Stimulated activated CD8-positive, alpha-beta memory T cell treated with anti-CD3 and anti-CD28 coated beads, Interleukin-7, amount 100 ng/mL, for 4 hours (primary cell): ENCODE data around the gene ZNF277.
A peak's percentile ranks its signal among the peaks of the same experiment; 100 is the strongest.

Experiments used
- DNase-seq, 2 donors: peaks; one replicate each; pipeline ENCODE4 v3.0.0-alpha.2; 2020; ENCODE audit warnings: low read depth in 2 of 2

ZNF277 gene

DNA sequence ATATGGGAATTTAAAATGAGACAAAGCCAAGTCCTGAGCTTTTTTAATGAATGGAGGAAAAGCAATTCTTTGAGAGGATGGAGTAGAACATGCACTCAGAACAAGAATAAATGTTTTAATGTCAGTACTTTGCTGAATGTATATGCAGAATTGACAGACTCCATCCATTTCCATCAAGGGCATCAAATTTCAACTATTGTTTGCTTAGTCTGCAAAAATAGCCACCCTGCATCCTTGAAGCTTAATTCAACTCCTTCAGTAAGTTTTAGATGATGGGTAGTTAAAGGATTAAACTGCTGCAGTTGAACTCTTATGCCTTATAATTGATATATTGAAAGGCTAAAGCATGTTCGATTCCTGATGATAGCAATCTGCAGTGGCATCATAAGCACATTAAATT, 144.1 kb downstream of the ZNF277 start:
- no peak for DNase-seq

DNA sequence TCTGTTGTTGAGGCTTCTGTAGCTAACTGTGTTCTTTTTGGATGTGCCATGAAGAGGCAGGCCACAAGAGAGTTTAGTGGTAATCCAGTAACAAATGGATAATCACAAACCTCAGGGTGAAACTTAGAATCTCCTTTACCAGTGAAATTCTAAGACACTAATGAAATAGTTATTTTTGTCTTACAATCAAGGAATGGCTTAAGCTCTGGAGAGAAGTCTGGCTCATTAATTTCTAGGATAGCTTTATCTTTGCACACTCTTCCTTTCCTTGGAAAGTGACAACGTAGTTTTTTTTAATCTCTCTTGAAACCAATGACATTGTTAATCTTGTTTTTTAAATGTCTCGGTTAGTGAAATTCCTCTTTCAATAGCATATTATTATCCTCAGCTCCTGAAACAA, 150.1 kb downstream of the ZNF277 start:
- no peak for DNase-seq

DNA sequence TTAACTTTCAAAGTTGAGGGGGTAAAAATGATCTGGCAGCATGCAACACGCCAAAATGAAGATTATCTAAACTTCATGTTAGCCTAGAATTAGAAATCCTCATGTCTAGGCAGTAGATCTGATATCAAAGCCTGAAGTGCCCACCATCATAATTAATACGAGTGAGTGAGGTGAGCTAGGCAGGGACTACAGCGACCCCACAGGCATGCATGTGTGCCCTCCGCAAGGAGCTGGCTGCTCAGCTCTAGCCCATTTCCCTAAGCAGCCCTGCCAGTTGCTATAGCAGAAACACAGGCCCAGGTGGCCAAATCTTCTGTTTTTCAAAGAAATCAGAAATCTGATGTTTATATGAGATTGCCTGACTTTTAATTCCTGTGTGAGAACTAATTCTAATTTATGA, 150.6 kb downstream of the ZNF277 start:
- no peak for DNase-seq

- DNase-seq, result no peak
These were observed 152.0 kb downstream of the ZNF277 start for GRCh38 chr7:112358513-112358912.

GRCh38 chr7:112359086-112359485, 152.6 kb downstream of the ZNF277 start:
- no peak for DNase-seq

DNA sequence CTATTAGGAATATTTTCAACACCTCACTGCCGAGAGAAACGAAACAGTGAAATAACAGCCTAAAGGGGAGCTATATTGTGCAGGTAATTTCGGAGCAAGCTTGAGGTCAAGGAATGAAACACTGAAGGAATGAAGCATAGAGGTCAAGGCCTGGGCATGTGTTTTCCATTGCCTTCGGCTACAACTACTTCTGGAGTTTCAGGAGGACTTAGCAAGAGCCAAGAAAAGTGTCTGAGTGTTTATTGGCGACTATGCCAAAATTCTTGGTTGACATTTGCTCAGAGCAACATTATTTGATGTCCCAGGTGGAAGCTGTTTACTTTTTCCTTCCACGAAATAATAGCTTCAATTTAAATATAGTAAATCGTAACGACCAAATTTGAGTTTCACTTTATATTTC, 154.2 kb downstream of the ZNF277 start:
- no peak for DNase-seq

- no peak for DNase-seq
These were observed 154.7 kb downstream of the ZNF277 start for GRCh38 chr7:112361154-112361553.

DNA sequence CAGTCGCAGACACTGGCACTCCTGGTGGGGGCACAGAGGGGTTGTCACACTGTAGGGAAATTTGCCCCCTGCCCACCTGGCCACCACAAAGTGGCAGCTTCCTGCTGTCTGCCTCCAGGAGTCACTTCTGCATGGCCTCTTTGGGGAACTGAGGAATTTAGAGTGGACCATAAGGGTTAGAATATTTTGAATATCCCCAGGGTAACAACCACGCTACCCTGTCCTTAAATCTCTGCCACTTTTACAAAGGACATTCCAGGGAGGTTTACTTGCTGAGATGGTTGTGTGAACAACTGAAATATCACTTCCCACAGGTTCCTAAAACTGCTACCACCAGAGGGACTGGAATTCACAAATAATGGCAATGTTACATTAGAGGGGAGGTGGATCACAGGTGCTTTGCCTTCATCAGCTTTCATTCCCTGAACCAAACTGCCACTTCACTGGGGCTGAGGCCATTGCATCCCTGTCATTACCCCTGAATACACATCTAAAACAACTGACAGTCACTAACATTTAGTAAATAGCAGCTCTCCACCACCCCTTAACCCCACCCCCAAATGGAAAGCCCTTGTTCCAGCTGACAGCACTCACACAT, 155.7 kb downstream of the ZNF277 start:
- DNase-seq, result no peak

DNA sequence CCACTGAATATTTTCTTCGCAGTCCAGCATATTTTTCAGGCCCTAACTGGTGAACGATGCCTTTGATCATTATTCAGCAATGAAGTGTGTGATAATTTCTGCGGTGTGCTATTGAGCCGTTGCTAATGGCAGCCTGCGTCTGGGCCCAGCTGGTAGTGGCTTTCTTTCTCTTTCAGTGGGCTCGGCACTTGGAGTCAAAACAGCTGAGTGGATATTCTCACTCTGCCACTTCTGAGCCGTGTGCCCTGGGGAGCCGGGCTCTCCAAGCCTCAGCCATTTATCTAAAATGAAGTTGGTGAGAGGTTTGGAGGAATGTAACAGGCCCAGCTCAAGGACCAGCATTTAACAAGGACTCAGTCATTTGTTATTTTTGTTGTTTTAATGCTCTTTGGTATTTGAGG, 156.2 kb downstream of the ZNF277 start:
- no peak for DNase-seq

- no peak for DNase-seq
These were observed 157.9 kb downstream of the ZNF277 start for GRCh38 chr7:112364388-112364787.

GRCh38 chr7:112365551-112365950, 159.1 kb downstream of the ZNF277 start:
- DNase-seq, result no peak

- no peak for DNase-seq
These were observed 160.4 kb downstream of the ZNF277 start for GRCh38 chr7:112366886-112367285.

- no peak for DNase-seq
These were observed 163.9 kb downstream of the ZNF277 start for GRCh38 chr7:112370436-112370835.

DNA sequence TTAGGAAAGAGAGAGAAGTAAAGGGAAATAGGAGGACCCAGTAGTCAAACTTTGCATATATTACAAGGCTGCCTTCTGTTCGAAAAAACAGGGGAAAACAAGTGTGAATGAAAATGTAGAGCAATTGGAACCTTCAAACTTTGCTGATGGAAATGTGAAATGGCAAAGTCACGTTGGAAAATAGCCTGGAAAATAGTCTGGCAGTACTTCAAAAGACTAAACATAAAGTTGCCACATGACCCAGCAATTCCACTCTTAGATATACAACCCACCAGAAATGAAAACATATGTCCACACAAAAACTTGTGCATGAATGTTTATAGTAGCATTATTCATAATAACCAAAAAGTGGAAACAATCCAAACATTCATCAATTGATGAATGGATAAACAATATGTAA, 165.2 kb downstream of the ZNF277 start:
- no peak for DNase-seq

DNA sequence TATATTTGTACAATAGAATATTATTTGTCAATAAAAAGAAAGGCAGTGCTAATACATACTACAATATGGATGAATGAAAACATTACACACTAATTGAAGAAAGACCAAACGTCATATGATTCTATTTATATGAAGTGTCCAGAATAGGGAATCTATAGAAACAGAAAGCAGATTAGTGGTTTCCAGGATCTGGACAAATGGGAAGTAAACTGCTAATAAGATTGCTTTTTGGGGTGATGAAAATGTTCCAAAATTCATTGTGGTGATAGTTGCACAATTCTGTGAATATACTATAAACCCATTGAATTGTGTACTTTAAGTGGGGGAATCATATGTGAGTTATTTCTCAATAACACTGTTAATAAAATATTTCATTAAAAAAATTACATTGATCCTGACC, 165.6 kb downstream of the ZNF277 start:
- no peak for DNase-seq

GRCh38 chr7:112377593-112377992, 171.1 kb downstream of the ZNF277 start:
- no peak for DNase-seq

- no peak for DNase-seq
These were observed 175.0 kb downstream of the ZNF277 start for GRCh38 chr7:112381311-112382091.

- no peak for DNase-seq
These were observed 177.3 kb downstream of the ZNF277 start for GRCh38 chr7:112383671-112384417.

GRCh38 chr7:112385516-112385915, 179.0 kb downstream of the ZNF277 start:
- no peak for DNase-seq

- no peak for DNase-seq
These were observed 180.1 kb downstream of the ZNF277 start for GRCh38 chr7:112386619-112387018.

- DNase-seq, result no peak
These were observed 183.7 kb downstream of the ZNF277 start for GRCh38 chr7:112390167-112390566.

DNA sequence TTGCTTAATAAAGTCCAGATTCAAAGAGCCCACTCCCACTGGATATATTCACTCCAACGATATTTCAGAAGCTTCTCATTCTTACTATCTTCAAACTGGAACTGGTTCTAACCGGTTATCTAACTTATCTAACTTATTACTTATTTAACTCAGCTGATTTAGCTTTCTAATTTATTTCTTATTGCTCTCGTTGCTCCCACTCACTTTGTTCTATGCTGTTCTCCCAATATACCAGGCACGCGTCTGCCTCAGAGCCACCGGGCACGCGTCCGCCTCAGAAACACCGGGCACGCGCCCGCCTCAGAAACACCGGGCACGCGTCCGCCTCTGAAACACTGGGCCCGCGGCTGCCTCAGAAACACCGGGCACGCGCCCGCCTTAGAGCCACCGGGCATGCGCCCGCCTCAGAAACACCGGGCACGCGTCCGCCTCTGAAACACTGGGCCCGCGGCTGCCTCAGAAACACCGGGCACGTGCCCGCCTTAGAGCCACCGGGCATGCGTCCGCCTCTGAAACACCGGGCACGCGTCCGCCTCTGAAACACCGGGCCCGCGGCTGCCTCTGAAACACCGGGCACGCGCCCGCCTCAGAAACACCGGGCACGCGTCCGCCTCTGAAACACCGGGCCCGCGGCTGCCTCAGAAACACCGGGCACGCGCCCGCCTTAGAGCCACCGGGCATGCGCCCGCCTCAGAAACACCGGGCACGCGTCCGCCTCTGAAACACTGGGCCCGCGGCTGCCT, 184.8 kb downstream of the ZNF277 start:
- peak; percentile 49 to 50 for DNase-seq
